ENCODE data around the gene OR8J3. TPM values are rescaled to one million over a fixed set of nuclear protein-coding genes. Genes with fewer than 3 reads are reported as not detected.
"Not testable (repeated sequence)": the region's sequence is repeated elsewhere in the genome, so short reads cannot be mapped to it uniquely, and the experiment has no call there.

Gene OR8J3
- total RNA-seq: under 0.01 TPM

DNA sequence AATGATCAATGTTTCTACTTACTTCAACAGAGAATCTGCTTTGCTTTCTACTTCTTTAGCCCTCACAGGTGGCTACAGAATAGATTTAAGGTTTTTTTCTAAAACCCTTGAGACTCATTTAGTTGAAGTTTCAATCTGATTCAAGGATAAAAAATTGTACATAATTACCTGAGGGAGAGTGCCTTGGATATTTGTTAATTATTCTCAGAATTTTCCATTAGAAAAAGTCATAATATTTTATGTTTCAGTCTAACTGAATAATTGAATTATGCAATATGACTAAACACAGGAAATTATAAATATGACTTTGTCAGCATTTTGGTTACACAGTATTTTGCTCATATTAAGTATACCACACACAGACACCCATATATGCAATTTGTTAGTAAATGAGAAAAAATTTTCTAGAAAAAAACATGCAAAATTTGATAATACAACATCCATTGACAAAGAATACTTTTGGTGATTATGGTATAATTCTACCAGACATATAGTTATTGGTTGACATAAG is at the start of gene OR8J3:
Gene OR8J3, minus strand, starts transcription at position 51 of the 511 bp plus-strand sequence. CDS start 2,483 bp downstream, outside the sequence.
- no peak for DNase-seq (ENCODE audit: low read depth in 2 of 3, low spot score in 2 of 3)

GRCh38 chr11:56188602-56189001 is 48.6 kb upstream of the OR8J3 start:
- no peak for DNase-seq (ENCODE audit: low read depth in 2 of 3, low spot score in 2 of 3)

DNA sequence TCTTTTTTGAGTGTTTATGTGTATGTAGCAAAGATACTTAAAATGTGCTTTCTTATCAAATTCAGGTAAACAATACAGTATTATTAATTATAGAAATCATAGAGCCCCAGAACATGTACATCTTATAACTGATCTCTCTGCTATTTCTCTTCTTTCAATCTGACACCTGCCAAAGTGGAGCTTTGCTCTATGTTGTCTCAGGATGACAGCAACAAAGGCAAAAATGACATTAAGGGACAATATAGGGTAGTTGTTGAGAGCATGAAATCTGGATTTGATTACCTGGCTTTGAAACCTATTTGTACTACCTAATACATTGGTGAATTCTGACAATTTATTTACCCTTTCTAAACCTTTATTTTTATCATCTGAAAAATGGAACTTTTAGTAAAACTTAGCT is 43.5 kb upstream of the OR8J3 start:
- DNase-seq (ENCODE audit: low read depth in 2 of 3, low spot score in 2 of 3): no peak

GRCh38 chr11:56176318-56176717 is 36.3 kb upstream of the OR8J3 start, which contains the start of gene OR5J2:
Gene OR5J2 (plus strand): TSS chr11:56176618. CDS start chr11:56176618, 0 bp downstream.
- DNase-seq (ENCODE audit: low read depth in 2 of 3, low spot score in 2 of 3): no peak

- no peak for DNase-seq (ENCODE audit: low read depth in 2 of 3, low spot score in 2 of 3)
These were observed 32.3 kb upstream of the OR8J3 start for GRCh38 chr11:56172256-56172830.

- no peak for DNase-seq (ENCODE audit: low read depth in 2 of 3, low spot score in 2 of 3)
These were observed 23.8 kb upstream of the OR8J3 start for GRCh38 chr11:56163804-56164203.

DNA sequence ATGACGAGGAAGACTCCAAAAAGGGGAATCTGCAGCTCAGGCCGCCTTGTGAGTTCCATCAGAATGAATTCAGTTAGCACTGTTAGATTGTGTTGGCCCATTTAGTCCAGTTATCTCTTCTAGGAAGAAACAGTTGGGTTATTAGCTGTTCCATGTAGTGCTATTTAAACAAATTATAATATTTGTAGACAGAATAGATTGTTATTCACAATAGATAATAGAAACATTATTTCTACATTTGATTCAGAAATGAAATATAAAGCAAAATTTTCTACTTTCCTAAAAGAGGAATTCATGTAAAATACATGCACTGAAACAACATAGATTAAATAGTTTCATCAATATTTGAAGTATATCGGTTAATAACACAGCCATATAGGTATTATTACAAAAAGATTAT is 20.2 kb upstream of the OR8J3 start, which contains the start of gene OR8K5:
Gene OR8K5, minus strand, starts transcription at position 101 of the 400 bp plus-strand sequence. Its CDS starts 0 bp downstream, at position 101.
- DNase-seq (ENCODE audit: low read depth in 2 of 3, low spot score in 2 of 3): no peak

DNA sequence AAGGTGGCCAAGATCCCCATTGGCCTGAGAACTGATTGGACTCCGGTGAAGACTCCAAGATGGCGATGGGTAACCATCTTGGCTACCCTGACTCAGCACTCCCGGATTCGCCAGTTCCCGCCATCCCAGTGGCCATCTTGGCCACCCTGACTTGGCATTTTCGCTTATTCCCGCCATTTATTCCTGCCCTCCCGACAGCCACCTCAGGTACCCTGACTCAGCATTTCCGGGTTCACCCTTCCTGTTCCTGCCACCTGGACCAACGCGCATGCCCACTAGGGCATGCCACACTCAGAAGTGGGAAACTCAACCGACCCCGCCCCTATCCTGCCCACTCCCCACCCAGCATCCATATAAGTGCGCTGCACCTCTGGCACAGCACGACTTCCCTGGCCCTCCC is 12.3 kb upstream of the OR8J3 start:
- no peak for DNase-seq (ENCODE audit: low read depth in 2 of 3, low spot score in 2 of 3)

DNA sequence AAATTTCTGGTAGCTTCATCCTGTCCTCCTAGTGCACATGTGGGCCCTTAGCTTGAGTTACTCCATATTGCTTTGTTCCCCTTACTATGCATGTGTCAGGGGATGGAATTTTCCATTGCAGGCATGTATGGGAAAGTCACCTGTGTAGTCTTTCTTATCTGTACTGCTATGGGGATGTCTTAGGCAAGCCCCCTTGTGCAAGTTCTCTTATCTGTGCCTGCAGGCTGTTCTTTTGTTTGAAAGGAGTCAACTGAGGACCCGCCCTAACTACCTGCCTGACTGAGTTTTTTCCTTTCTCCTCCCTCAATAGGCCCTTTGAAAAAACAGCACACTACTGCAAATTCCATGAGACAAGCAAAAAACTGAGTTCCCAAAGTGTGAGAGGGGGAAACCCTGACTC is 11.4 kb upstream of the OR8J3 start:
- DNase-seq (ENCODE audit: low read depth in 2 of 3, low spot score in 2 of 3): no peak

DNA sequence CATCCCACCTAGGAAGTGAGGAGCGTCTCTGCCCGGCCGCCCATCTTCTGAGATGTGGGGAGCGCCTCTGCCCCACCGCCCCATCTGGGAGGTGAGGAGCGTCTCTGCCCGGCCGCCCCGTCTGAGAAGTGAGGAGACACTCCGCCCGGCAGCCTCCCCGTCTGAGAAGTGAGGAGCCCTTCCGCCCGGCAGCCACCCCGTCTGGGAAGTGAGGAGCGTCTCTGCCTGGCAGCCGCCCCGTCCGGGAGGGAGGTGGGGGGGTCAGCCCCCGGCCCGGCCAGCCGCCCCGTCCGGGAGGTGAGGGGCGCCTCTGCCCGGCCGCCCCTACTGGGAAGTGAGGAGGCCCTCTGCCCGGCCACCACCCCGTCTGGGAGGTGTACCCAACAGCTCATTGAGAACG is 3.7 kb upstream of the OR8J3 start:
- not testable (repeated sequence) for DNase-seq (ENCODE audit: low read depth in 2 of 3, low spot score in 2 of 3)

GRCh38 chr11:56122073-56122472 is 17.9 kb downstream of the OR8J3 start, which contains the start of gene OR8H3:
Gene OR8H3 (plus strand): TSS chr11:56122373. CDS start chr11:56122373, 0 bp downstream.
- DNase-seq (ENCODE audit: low read depth in 2 of 3, low spot score in 2 of 3): no peak

- DNase-seq (ENCODE audit: low read depth in 2 of 3, low spot score in 2 of 3): no peak
These were observed 36.7 kb downstream of the OR8J3 start, which contains the start of gene OR8H2 for GRCh38 chr11:56103210-56103737. Gene OR8H2 (plus strand): TSS chr11:56103687. CDS start chr11:56105043, 1,356 bp downstream.

DNA sequence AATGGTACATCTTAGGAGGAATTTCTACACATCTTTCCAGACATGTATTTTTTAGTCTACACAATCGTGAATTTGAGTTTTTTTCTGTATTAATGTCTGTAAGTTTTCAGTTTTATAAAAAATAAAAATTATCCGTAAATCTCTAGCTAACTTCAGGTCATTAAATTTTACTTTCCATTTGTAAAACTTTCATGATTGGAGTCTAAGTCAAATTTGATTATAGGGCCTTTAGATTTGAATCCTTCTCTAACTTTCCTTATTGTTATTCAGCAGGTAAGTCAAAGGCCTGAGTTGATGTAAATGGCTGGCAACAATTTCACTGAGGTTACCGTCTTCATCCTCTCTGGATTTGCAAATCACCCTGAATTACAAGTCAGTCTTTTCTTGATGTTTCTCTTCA is 47.0 kb downstream of the OR8J3 start, which contains the start of gene OR8I2:
Gene OR8I2, plus strand, starts transcription at position 301 of the 400 bp plus-strand sequence. Its CDS starts 0 bp downstream, at position 301.
- no peak for DNase-seq (ENCODE audit: low read depth in 2 of 3, low spot score in 2 of 3)

DNA sequence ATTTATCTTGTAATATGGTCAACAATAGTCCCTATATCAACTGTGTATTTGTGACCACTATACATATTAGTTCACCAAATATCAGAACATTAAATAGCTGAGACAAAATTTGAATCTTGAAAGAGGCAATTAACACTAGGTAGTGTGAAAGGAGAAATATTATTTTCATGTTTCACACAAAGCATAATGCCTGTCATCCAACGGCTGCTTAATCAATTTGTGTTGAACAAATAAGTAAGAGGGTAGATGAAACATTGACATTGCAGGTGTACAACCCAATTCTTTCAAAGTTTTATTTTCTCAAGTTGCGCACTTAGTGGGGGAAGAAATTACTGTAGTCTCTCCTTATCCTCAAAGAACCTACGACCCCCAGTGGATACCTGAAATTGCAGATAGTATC is 50.3 kb downstream of the OR8J3 start:
- DNase-seq (ENCODE audit: low read depth in 2 of 3, low spot score in 2 of 3): no peak

Small RNAs within 50 kb of the gene (small RNA-seq; reads per million reads assigned to genes)
- not detected for gene OR8I4P

Other genes starting within 250 kb of the OR8J3 start
- gene OR5W2, start 225.6 kb downstream of the OR8J3 start, total RNA-seq: not detected
- not detected for gene OR5I1, start 203.8 kb downstream of the OR8J3 start, total RNA-seq
- not detected for gene OR10AG1, start 170.3 kb downstream of the OR8J3 start, total RNA-seq
- not detected for gene OR5F1, start 145.6 kb downstream of the OR8J3 start, total RNA-seq
- gene OR5AS1, start 112.5 kb downstream of the OR8J3 start, total RNA-seq: not detected
- not detected for gene OR8I2, start 46.9 kb downstream of the OR8J3 start, total RNA-seq
- gene OR8H2, start 36.5 kb downstream of the OR8J3 start, total RNA-seq: under 0.01 TPM
- gene OR8H3, start 17.8 kb downstream of the OR8J3 start, total RNA-seq: not detected
- not detected for gene OR8K5, start 20.1 kb upstream of the OR8J3 start, total RNA-seq
- not detected for gene OR5J2, start 36.4 kb upstream of the OR8J3 start, total RNA-seq
- not detected for gene OR5T2, start 94.1 kb upstream of the OR8J3 start, total RNA-seq
- gene OR5T3, start 112.1 kb upstream of the OR8J3 start, total RNA-seq: not detected
- gene OR5T1, start 134.0 kb upstream of the OR8J3 start, total RNA-seq: not detected
- not detected for gene OR8H1, start 152.1 kb upstream of the OR8J3 start, total RNA-seq
- not detected for gene OR8K3, start 174.9 kb upstream of the OR8J3 start, total RNA-seq
- not detected for gene OR8K1, start 205.8 kb upstream of the OR8J3 start, total RNA-seq
- not detected for gene OR8J1, start 214.1 kb upstream of the OR8J3 start, total RNA-seq
- gene OR8U1, start 235.4 kb upstream of the OR8J3 start, total RNA-seq: not detected